Keratinocyte (primary cell): ENCODE measurements around the gene CACNA2D1.

Source experiments
- CTCF ChIP-seq, 3 experiments: IDR thresholded peaks in 1 of 3; conservative IDR thresholded peaks in 1 of 3; optimal IDR thresholded peaks in 1 of 3; 2 replicates in 2 of 3; 3 replicates in 1 of 3; pipeline versions ENCODE3 to v1.5.1; 2011; ENCODE audit warnings: low read length in 3 of 3, mild to moderate bottlenecking in 3 of 3, moderate library complexity in 2 of 3, control low read depth in 1 of 3, inconsistent platforms in 1 of 3; ENCODE audit not compliant: insufficient read depth in 2 of 3; ENCODE audit errors: extremely low read depth in 1 of 3
- EZH2 ChIP-seq: IDR thresholded peaks from one replicate; pipeline ENCODE4 v1.6.1; 2012; ENCODE audit warnings: inconsistent platforms, mild to moderate bottlenecking, low read length, moderate library complexity

- no peak for TF ChIP-seq CTCF (optimal IDR thresholded peaks at IDR 0.05 in 1 of 3, IDR thresholded peaks at IDR 0.05 in 1 of 3, conservative IDR thresholded peaks at IDR 0.05 in 1 of 3; ENCODE audit: extremely low read depth in 1 of 3, insufficient read depth in 2 of 3, low read length in 3 of 3)
- TF ChIP-seq EZH2: no peak
These were observed 39.5 kb downstream of the CACNA2D1 start for GRCh38 chr7:82404094-82404493.
